Measurements from ENCODE around the gene PRICKLE3. TPM values are rescaled to one million over a fixed set of nuclear protein-coding genes. Genes with fewer than 3 reads are reported as not detected.
A peak's percentile ranks its signal among the peaks of the same experiment; 100 is the strongest.

PRICKLE3 gene
- 6.6 TPM in 2 replicates for total RNA-seq
- polyA plus RNA-seq (2012): 8.8 TPM

- peak; percentile 73 for DNase-seq (ENCODE audit: low read depth)
These were observed at the start of gene PRICKLE3 for GRCh38 chrX:49186125-49187027. Gene PRICKLE3 (minus strand): TSS chrX:49186373. CDS start chrX:49186297, 76 bp downstream.

GRCh38 chrX:49233887-49234555 lies 47.8 kb upstream of the PRICKLE3 start:
- no peak for DNase-seq (ENCODE audit: low read depth)

GRCh38 chrX:49233176-49233575 lies 47.0 kb upstream of the PRICKLE3 start, which contains the start of gene CACNA1F:
Gene CACNA1F (minus strand): TSS chrX:49233340. CDS start chrX:49233309, 31 bp downstream.
- no peak for DNase-seq (ENCODE audit: low read depth)

GRCh38 chrX:49232525-49232924 lies 46.4 kb upstream of the PRICKLE3 start:
- no peak for DNase-seq (ENCODE audit: low read depth)

GRCh38 chrX:49231333-49232000 lies 45.3 kb upstream of the PRICKLE3 start:
- DNase-seq (ENCODE audit: low read depth): no peak

- no peak for DNase-seq (ENCODE audit: low read depth)
These were observed 44.5 kb upstream of the PRICKLE3 start for GRCh38 chrX:49230500-49231232.

- DNase-seq (ENCODE audit: low read depth): no peak
These were observed 42.0 kb upstream of the PRICKLE3 start for GRCh38 chrX:49228185-49228584.

GRCh38 chrX:49227726-49228125 lies 41.6 kb upstream of the PRICKLE3 start:
- DNase-seq (ENCODE audit: low read depth): no peak

GRCh38 chrX:49226946-49227345 lies 40.8 kb upstream of the PRICKLE3 start:
- DNase-seq (ENCODE audit: low read depth): no peak

GRCh38 chrX:49225858-49226257 lies 39.7 kb upstream of the PRICKLE3 start:
- DNase-seq (ENCODE audit: low read depth): no peak

- DNase-seq (ENCODE audit: low read depth): no peak
These were observed 35.7 kb upstream of the PRICKLE3 start for GRCh38 chrX:49221868-49222267.

GRCh38 chrX:49220100-49220499 lies 33.9 kb upstream of the PRICKLE3 start:
- no peak for DNase-seq (ENCODE audit: low read depth)

GRCh38 chrX:49214996-49215526 lies 28.9 kb upstream of the PRICKLE3 start:
- no peak for DNase-seq (ENCODE audit: low read depth)

GRCh38 chrX:49214416-49214815 lies 28.2 kb upstream of the PRICKLE3 start:
- no peak for DNase-seq (ENCODE audit: low read depth)

- no peak for DNase-seq (ENCODE audit: low read depth)
These were observed 26.7 kb upstream of the PRICKLE3 start for GRCh38 chrX:49212861-49213260.

- no peak for DNase-seq (ENCODE audit: low read depth)
These were observed 26.0 kb upstream of the PRICKLE3 start for GRCh38 chrX:49212209-49212608.

- DNase-seq (ENCODE audit: low read depth): no peak
These were observed 24.9 kb upstream of the PRICKLE3 start for GRCh38 chrX:49211074-49211473.

- DNase-seq (ENCODE audit: low read depth): no peak
These were observed 24.2 kb upstream of the PRICKLE3 start for GRCh38 chrX:49210406-49210805.

- DNase-seq (ENCODE audit: low read depth): no peak
These were observed 23.5 kb upstream of the PRICKLE3 start for GRCh38 chrX:49209434-49210251.

GRCh38 chrX:49208399-49208798 lies 22.2 kb upstream of the PRICKLE3 start:
- no peak for DNase-seq (ENCODE audit: low read depth)

Measured in myocyte (in vitro differentiated cells).